NT2/D1 (cell line): ENCODE results near the gene RASEF.

Experiments used
- SUZ12 ChIP-seq: IDR thresholded peaks from 2 replicates; pipeline ENCODE4 v1.6.1; 2011; ENCODE audit not compliant: insufficient read length, insufficient read depth; ENCODE audit errors: extremely low read depth
- ZNF274 ChIP-seq: IDR thresholded peaks from 2 replicates; pipeline ENCODE4 v1.6.1; 2011; ENCODE audit warnings: mild to moderate bottlenecking, low read depth, low read length

GRCh38 chr9:83020327-83020726, 42.6 kb downstream of the RASEF start:
- TF ChIP-seq SUZ12: no peak
- TF ChIP-seq ZNF274: no peak
